GM19468 (cell line): ENCODE results near the gene CKMT1A.
"Not testable (repeated sequence)": the region's sequence is repeated elsewhere in the genome, so short reads cannot be mapped to it uniquely, and the experiment has no call there.

Source experiments
- ATAC-seq: cut with Tn5 transposase; IDR thresholded peaks from one replicate; pipeline ENCODE4 v1.9.1; 2021; ENCODE audit warnings: mild to moderate bottlenecking, moderate library complexity, moderate number of reproducible peaks; ENCODE audit not compliant: unreplicated experiment; ENCODE audit errors: extremely low read depth

The CKMT1A gene

GRCh38 chr15:43746903-43747309 lies 53.2 kb downstream of the CKMT1A start:
- not testable (repeated sequence) for ATAC-seq

GRCh38 chr15:43748376-43748775 lies 54.7 kb downstream of the CKMT1A start:
- ATAC-seq = no peak
